GM20000 (cell line): Measurements from ENCODE around the gene MRPL27.

Experiments used
- DNase-seq: peaks from one replicate; pipeline ENCODE4 v3.0.0; 2012; ENCODE audit warnings: low spot score
- TF ChIP-seq, protein P1 (sequence below): IDR thresholded peaks from 2 replicates; pipeline ENCODE4 v1.5.1; 2012; ENCODE audit warnings: mild to moderate bottlenecking, control low read depth; ENCODE audit errors: extremely low read depth, missing control alignments

The MRPL27 gene

DNA sequence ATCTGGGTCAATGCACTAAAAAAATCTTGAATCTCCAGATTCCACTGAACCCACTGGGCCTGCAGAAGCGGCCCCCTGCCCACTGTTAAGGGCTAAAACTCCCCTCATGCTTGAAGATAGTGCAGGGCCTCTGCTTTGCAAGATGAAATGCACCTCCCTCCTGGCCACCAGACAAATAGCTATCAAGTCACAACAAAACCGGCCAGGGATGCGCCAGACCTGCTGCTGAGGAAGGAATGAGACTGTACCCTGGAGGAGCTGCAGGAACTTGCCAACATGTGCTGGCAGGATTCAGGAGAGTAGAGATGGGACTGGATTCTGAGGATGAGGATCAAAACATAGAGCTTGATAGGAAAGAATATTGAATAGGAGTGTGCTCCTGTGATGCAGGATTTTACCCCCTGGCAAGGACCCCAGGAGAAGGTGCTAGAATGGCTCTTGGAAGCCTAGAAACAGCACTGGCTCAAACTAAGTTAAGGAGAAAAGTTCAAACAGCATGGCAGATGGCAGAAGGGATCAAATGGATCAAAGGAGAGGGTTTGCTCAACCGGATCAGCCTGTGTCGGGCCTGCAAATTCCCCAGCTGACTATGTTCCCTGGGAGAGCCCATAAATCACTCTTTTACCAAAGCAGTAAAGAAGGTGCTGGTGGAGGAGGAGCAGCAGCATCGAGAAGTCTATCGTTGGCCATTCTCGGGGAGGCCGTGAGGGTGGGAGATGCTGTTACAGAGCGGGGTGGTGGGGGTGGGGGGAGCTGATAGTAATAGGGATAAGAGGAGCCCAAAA is 54.3 kb downstream of the MRPL27 start:
- no peak for DNase-seq
- TF ChIP-seq, protein P1, sequence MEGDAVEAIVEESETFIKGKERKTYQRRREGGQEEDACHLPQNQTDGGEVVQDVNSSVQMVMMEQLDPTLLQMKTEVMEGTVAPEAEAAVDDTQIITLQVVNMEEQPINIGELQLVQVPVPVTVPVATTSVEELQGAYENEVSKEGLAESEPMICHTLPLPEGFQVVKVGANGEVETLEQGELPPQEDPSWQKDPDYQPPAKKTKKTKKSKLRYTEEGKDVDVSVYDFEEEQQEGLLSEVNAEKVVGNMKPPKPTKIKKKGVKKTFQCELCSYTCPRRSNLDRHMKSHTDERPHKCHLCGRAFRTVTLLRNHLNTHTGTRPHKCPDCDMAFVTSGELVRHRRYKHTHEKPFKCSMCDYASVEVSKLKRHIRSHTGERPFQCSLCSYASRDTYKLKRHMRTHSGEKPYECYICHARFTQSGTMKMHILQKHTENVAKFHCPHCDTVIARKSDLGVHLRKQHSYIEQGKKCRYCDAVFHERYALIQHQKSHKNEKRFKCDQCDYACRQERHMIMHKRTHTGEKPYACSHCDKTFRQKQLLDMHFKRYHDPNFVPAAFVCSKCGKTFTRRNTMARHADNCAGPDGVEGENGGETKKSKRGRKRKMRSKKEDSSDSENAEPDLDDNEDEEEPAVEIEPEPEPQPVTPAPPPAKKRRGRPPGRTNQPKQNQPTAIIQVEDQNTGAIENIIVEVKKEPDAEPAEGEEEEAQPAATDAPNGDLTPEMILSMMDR: no peak
